Esophagus muscularis mucosa (tissue), 4 donors: Measurements from ENCODE around the gene TMEM45A.

Source experiments
- CTCF ChIP-seq, 3 experiments: fragments of 200-600 bp in 2 of 3; fragments of 450-650 bp in 1 of 3; sonication (generic) in 2 of 3; IDR thresholded peaks; one replicate each; pipeline ENCODE4 v1.5.1; 2017 to 2019; ENCODE audit warnings: antibody characterized with exemption in 3 of 3, mild to moderate bottlenecking in 2 of 3, moderate library complexity in 1 of 3
- EP300 ChIP-seq: sonication (generic); formaldehyde crosslinking; IDR thresholded peaks from one replicate; pipeline ENCODE4 v1.6.1; 2017; ENCODE audit warnings: antibody characterized with exemption
- POLR2A ChIP-seq: fragments of 450-650 bp; IDR thresholded peaks from one replicate; pipeline ENCODE4 v1.6.1; 2017; ENCODE audit warnings: antibody characterized with exemption, moderate library complexity, mild to moderate bottlenecking, low read depth
- POLR2AphosphoS5 ChIP-seq, 2 donors: sonication (generic); formaldehyde crosslinking; IDR thresholded peaks; one replicate each; pipeline ENCODE4 v1.6.1; 2017; ENCODE audit warnings: antibody characterized with exemption in 2 of 2

GRCh38 chr3:100609963-100610362 lies 117.5 kb downstream of the TMEM45A start:
- TF ChIP-seq POLR2A, result no peak
- TF ChIP-seq EP300, result no peak
- no peak for TF ChIP-seq POLR2AphosphoS5 (IDR thresholded peaks at IDR 0.05)
- no peak for TF ChIP-seq CTCF (IDR thresholded peaks at IDR 0.05)
